Activated CD8-positive, alpha-beta T cell treated with anti-CD3 and anti-CD28 coated beads for 36 hours (primary cell): ENCODE results near the gene SCART1. TPM values are rescaled to one million over a fixed set of nuclear protein-coding genes. Genes with fewer than 3 reads are reported as not detected.

Experiments
- ATAC-seq: fragments of 200-7000 bp; cut with Tn5 transposase; one replicate; pipeline ENCODE4 v1.10.0; 2021; ENCODE audit warnings: mild to moderate bottlenecking, moderate library complexity
- CTCF ChIA-PET: fragments of 350-600 bp; sonication (Branson Sonifier 250); formaldehyde crosslinking; loops from one replicate; lab custom pipeline; 2021; ENCODE audit warnings: antibody characterized with exemption; lab: Charles Lee
- POLR2A ChIA-PET: fragments of 350-600 bp; sonication (Branson Sonifier 250); formaldehyde crosslinking; loops from one replicate; lab custom pipeline; 2021; ENCODE audit warnings: antibody characterized with exemption; lab: Charles Lee
- DNase-seq: peaks from one replicate; pipeline ENCODE4 v3.0.0-alpha.2; 2020
- H3K27ac Mint-ChIP-seq: one replicate; pipeline ENCODE4 v1.8.0; 2021; ENCODE audit warnings: mild to moderate bottlenecking, mixed read lengths
- H3K27me3 Mint-ChIP-seq: one replicate; pipeline ENCODE4 v1.8.0; 2021; ENCODE audit warnings: mixed read lengths
- H3K36me3 Mint-ChIP-seq: one replicate; pipeline ENCODE4 v1.8.0; 2021; ENCODE audit warnings: low read depth, mixed read lengths
- H3K4me1 Mint-ChIP-seq: one replicate; pipeline ENCODE4 v1.8.0; 2021; ENCODE audit warnings: low read depth, mixed read lengths
- H3K4me3 Mint-ChIP-seq: one replicate; pipeline ENCODE4 v1.8.0; 2021; ENCODE audit warnings: mild to moderate bottlenecking, moderate library complexity, mixed read lengths
- H3K9me3 Mint-ChIP-seq: one replicate; pipeline ENCODE4 v1.8.0; 2021; ENCODE audit warnings: mixed read lengths
- CTCF ChIP-seq: fragments of 200-600 bp; IDR thresholded peaks from one replicate; pipeline ENCODE4 v1.8.0; 2022; ENCODE audit warnings: antibody characterized with exemption, mild to moderate bottlenecking
- intact Hi-C: fragments of 100-400 bp; cut with micrococcal nuclease; formaldehyde crosslinking; loops from one replicate; pipeline ENCODE4 v1.10.0; 2022
- total RNA-seq, 2 experiments: library from RNA; stranded (reverse); gene quantifications; one replicate each; pipeline ENCODE4 v1.2.3, GENCODE V29; 2021

Gene SCART1
- total RNA-seq, 2 experiments from 2014 or later, result 2.8 to 2.9 TPM

- TF ChIP-seq CTCF, result no peak
- intact Hi-C loops, result no loop called here
- H3K4me1 Mint-ChIP-seq, result no peaks in the 10 kb centered on the region
- ChIA-PET POLR2A (no interaction called here), CTCF (interaction anchor here (0.7 kb wide), 1 partner anchor 65 kb away, joined by 3 read pairs; no protein-coding TSS in a partner anchor)
- no peak overlapping the region for H3K27ac Mint-ChIP-seq
- H3K9me3 Mint-ChIP-seq, result no peaks in the 10 kb centered on the region
- no peaks in the 10 kb centered on the region for H3K27me3 Mint-ChIP-seq
- ATAC-seq, result no peak
- no peak overlapping the region for H3K4me3 Mint-ChIP-seq
- H3K36me3 Mint-ChIP-seq, result no peaks in the 10 kb centered on the region
- DNase-seq, result no peak
Measured at GRCh38 chr10:133455196-133455595, 1.5 kb downstream of the SCART1 start.

GRCh38 chr10:133455611-133456031 lies 1.9 kb downstream of the SCART1 start:
- Mint-ChIP-seq H3K4me3 (no peak overlapping the region), H3K4me1 (no peaks in the 10 kb centered on the region)

DNA sequence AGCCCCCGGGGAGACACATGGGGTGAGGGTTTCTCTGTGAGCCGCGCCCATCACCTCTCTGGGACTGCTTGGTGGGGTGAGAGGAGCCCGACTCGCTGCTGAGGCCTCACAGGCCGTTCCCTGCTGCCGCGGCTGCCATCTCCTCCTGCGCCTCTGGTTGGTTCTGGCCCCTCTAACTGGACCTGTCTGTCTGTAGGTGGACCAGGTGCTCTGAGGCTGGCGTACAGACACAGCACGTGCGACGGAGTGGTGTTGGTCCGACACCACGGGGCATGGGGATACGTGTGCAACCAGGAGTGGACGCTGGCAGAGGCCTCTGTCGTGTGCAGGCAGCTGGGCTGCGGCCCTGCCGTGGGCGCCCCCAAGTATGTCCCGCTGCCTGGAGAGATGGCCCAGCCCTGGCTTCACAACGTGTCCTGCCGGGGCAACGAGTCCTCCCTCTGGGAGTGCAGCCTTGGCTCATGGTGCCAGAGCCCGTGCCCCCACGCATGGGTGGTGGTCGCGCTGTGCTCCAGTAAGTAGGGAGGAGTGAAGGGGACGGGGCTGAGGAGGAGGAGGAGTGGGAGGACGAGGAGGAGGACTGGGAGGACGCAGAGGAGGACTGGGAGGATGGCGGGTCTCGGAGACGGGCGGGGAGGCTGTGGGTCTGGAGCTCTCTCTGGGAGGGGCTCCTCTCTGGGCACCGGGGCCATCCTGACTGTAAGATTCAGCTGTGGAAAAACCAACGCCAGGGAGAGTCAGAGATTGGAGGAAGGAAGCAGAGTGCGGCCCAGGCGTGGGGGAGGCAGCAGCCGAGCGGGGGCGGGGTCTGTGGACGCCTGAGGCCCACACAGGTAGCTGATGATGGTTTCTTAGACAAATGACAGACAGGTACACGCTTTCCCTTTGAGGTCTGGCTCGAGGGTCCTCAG lies 2.6 kb downstream of the SCART1 start:
- POLR2A ChIA-PET, result no interaction called here
- Mint-ChIP-seq H3K9me3 (no peaks in the 10 kb centered on the region), H3K27ac (no peak overlapping the region), H3K36me3 (no peaks in the 10 kb centered on the region), H3K4me1 (no peaks in the 10 kb centered on the region), H3K4me3 (no peak overlapping the region), H3K27me3 (no peaks in the 10 kb centered on the region)
- intact Hi-C loops, result no loop called here
- DNase-seq (no peak), ATAC-seq (no peak)
- no peak for TF ChIP-seq CTCF
- CTCF ChIA-PET, result interaction anchor here (1.8 kb wide), 1 partner anchor 18 kb away, joined by 9 read pairs; no protein-coding TSS in a partner anchor

More at GRCh38 chr10:133455611-133456031, 1.9 kb downstream of the SCART1 start:
- no peak for TF ChIP-seq CTCF
- H3K27me3 Mint-ChIP-seq, result no peaks in the 10 kb centered on the region
- ATAC-seq, result no peak
- no peaks in the 10 kb centered on the region for H3K36me3 Mint-ChIP-seq
- CTCF ChIA-PET, result no interaction called here
- DNase-seq, result no peak
- POLR2A ChIA-PET, result no interaction called here
- intact Hi-C loops, result no loop called here
- no peaks in the 10 kb centered on the region for H3K9me3 Mint-ChIP-seq
- H3K27ac Mint-ChIP-seq, result no peak overlapping the region

GRCh38 chr10:133457100-133457841 lies 3.5 kb downstream of the SCART1 start:
- ATAC-seq, result no peak
- TF ChIP-seq CTCF, result no peak
- H3K4me3 Mint-ChIP-seq, result no peak overlapping the region
- no peaks in the 10 kb centered on the region for H3K4me1 Mint-ChIP-seq
- H3K27me3 Mint-ChIP-seq, result no peaks in the 10 kb centered on the region
- intact Hi-C loops, result no loop called here
- CTCF ChIA-PET, result interaction anchor here (1.8 kb wide), 1 partner anchor 19 kb away, joined by 9 read pairs; no protein-coding TSS in a partner anchor
- DNase-seq, result no peak
- H3K36me3 Mint-ChIP-seq, result no peaks in the 10 kb centered on the region
- POLR2A ChIA-PET, result no interaction called here
- no peak overlapping the region for H3K27ac Mint-ChIP-seq
- H3K9me3 Mint-ChIP-seq, result no peaks in the 10 kb centered on the region
